LNCAP (cell line): Measurements from ENCODE around the gene KDM6B.
A peak's percentile ranks its signal among the peaks of the same experiment; 100 is the strongest.

Experiments
- CTCF ChIP-seq: fragments of 450-650 bp; IDR thresholded peaks from 2 replicates; pipeline ENCODE4 v1.5.1; 2017; ENCODE audit warnings: mild to moderate bottlenecking

The KDM6B gene

GRCh38 chr17:7839876-7840261 is 5.9 kb downstream of the KDM6B start:
- TF ChIP-seq CTCF = no peak

DNA sequence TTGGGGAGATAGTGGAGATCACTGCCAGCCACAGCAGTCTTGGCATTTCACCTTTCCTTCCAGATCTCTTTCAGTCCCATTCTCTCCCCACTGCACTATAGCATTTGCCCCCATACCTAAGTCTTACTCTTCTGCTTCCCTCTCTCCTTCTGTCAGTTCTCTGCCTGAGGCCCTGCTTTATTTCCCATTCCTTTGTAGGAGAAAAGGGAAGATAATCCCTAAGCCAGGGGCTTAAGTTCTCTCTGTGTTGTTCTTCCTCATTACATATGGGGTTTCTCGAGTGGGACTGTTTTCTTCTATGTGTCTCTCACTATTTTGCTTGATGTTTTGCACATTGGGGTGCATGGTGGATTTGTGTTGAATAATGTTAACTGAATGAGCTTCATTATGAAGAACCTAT is 6.4 kb downstream of the KDM6B start:
- TF ChIP-seq CTCF = no peak

DNA sequence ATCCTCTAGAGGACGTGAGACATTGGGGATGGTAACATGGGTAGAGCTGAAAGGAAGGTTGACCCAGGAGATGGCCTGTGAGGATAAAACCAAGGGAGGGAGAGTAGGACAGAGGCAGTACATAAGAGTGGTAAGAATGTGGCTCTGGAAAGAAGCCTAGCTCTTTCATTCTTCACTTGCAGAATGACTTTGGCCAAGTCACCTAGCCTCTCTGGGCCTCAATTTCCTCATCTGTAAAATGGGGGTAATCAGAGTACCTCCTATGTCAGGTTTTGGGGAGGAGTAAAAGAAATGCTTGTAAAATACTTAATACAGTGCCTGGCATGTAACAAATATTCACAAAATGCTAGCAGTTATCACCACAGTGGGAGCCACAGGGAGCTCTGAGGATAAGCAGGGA is 6.9 kb downstream of the KDM6B start:
- no peak for TF ChIP-seq CTCF

- TF ChIP-seq CTCF = peak; percentile 18; the same call in 1 of the 2 replicates
Observed at GRCh38 chr17:7841396-7841914, 7.4 kb downstream of the KDM6B start.

GRCh38 chr17:7841915-7842379 is 7.9 kb downstream of the KDM6B start:
- no peak for TF ChIP-seq CTCF

DNA sequence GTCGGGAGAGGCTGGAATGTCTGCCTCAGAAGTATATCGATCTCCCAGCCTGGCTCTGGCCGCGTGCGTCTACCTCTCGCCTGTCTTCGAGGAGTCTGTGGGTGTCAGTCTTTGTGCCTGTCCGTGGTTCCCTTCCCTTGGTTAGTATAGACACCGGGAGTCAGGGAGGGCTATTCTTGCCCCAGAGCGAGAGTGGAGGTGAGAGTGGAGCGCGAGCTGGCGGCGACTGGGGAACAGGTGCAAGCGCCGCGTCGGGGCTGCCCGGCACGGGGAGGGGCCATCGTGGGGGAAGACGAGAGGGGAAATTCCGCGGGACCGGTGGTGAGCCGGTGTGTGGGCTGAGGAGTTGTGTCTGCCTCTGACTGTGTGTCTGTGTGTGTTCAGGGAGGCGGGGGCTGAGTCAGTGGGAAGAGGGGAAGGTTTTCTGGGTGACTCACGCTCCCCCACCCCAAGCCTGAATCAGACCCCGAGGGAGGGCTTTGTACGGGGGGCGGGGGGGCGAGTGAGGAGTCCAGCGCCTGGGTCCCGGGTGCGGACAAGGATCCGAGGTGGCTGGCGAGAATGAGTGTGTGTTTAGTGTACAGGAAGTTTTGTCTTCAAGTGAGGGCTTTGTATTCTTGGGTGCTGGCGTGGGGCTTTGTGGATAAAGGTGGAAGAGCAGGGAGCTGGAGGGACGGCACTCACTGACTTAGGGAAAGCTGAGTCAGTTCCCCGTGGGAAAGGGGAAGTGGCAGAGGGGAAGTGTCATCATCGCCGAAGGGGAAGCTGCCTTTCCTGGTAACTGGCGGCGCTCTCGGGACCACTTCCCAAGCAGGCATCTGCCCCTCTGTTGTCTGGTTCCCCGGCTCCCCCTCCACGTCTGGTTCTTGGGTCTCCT is 8.6 kb downstream of the KDM6B start:
- no peak for TF ChIP-seq CTCF

- no peak for TF ChIP-seq CTCF
Observed at GRCh38 chr17:7843257-7843535, 9.2 kb downstream of the KDM6B start.
